H1 (cell line): Measurements from ENCODE around the gene SRSF8. TPM values are rescaled to one million over a fixed set of nuclear protein-coding genes. Genes with fewer than 3 reads are reported as not detected.

ENCODE experiments used
- EGR1 ChIP-seq: IDR thresholded peaks from 2 replicates; pipeline ENCODE4 v1.6.1; 2011; ENCODE audit warnings: low read depth, low read length, borderline replicate concordance
- KDM1A ChIP-seq: fragments of 200-600, 300-600 bp; sonication (generic); IDR thresholded peaks from 2 replicates; pipeline ENCODE4 v1.7.1; 2016; ENCODE audit warnings: mild to moderate bottlenecking, low read length, borderline replicate concordance
- POU5F1 ChIP-seq: IDR thresholded peaks from 2 replicates; pipeline ENCODE4 v1.6.1; 2011; ENCODE audit warnings: low read depth, mild to moderate bottlenecking, low read length, moderate library complexity
- polyA plus RNA-seq, 7 experiments: library from polyadenylated mRNA; depleted of rRNA in 3 of 7; stranded (reverse) in 5 of 7; unstranded in 2 of 7; fragments of >200 nt in 5 of 7; fragments of 200-250 nt in 2 of 7; gene quantifications; 1 replicate in 5 of 7; 2 replicates in 1 of 7; 4 replicates in 1 of 7; pipeline versions ENCODE4 v1.2.1 to v1.2.3, GENCODE V29; 2011 to 2013; ENCODE audit warnings: missing spikeins in 2 of 7, mixed read lengths in 2 of 7
- total RNA-seq: library from RNA; stranded (reverse); fragmentation: NEBNext Ultra II Directional; extraction: Animal tissue kit (Norgen Biotek cat#: 25700); gene quantifications from 2 replicates; pipeline ENCODE4 v1.2.1, GENCODE V29; 2021

SRSF8 gene
- total and polyA plus RNA-seq, 2 of the 8 experiments (the other 6 are each of a cell fraction or from before 2014, with no cell fraction given) = 13.2 to 18.5 TPM

DNA sequence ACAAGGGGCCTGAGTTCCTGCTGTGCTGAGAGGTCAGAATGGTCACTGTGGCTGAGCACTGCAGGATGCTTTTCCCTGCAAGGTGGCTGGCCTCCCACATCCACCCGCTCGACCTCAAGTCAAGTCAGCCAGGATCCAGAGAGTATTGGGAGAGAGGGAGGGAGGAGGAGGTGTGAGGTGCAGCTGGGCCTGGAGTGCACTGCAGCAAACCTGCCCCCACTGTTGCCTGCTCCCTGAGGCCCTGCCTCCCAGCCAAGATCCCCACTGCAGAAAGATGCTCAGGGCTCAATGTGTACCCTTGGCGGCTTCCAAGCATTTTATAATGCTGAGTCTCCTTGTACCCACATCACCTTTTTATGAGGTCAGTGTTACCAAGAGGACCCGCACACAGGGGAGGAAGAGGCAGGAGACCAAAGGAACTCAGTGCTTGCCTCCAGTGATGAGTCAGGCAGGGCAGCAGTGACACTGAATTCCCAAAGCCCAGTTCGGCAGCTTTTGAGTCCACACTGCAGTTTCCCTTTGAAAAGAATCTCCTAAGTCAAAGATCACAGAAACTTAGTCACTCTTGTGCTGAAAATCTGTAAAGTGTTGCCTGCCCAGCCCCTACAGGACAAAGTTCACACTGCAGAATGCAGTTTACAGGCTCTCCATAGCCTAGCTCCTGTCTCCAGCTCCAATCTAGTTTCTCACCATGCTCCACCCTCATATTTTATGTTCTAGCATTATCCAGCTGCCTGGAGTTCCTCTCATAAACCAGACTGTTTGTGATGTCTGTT is 26.0 kb downstream of the SRSF8 start (continued):
- no peak for TF ChIP-seq POU5F1
- no peak for TF ChIP-seq EGR1
- TF ChIP-seq KDM1A = no peak
- TF ChIP-seq, all 59 proteins: peak for 2
